Activated T-cell treated with anti-CD3 and anti-CD28 coated beads, Interleukin-2, amount 50 U/mL, for 24 hours (primary cell): Measurements from ENCODE around the gene TRPV4.

Experiments used
- DNase-seq: peaks from one replicate; pipeline ENCODE4 v3.0.0-alpha.2; 2020
- H3K27ac Mint-ChIP-seq: 2 replicates; pipeline ENCODE4 v1.8.0; 2020; ENCODE audit warnings: mild to moderate bottlenecking, mixed read lengths
- H3K27me3 Mint-ChIP-seq: 2 replicates; pipeline ENCODE4 v1.8.0; 2020; ENCODE audit warnings: mixed read lengths
- H3K36me3 Mint-ChIP-seq: 2 replicates; pipeline ENCODE4 v1.8.0; 2020; ENCODE audit warnings: low read depth, mixed read lengths
- H3K4me1 Mint-ChIP-seq: 2 replicates; pipeline ENCODE4 v1.8.0; 2020; ENCODE audit warnings: low read depth, mixed read lengths
- H3K4me3 Mint-ChIP-seq: 2 replicates; pipeline ENCODE4 v1.8.0; 2020; ENCODE audit warnings: mild to moderate bottlenecking, moderate library complexity, mixed read lengths
- H3K9me3 Mint-ChIP-seq: 2 replicates; pipeline ENCODE4 v1.8.0; 2020; ENCODE audit warnings: mixed read lengths

TRPV4 gene

DNA sequence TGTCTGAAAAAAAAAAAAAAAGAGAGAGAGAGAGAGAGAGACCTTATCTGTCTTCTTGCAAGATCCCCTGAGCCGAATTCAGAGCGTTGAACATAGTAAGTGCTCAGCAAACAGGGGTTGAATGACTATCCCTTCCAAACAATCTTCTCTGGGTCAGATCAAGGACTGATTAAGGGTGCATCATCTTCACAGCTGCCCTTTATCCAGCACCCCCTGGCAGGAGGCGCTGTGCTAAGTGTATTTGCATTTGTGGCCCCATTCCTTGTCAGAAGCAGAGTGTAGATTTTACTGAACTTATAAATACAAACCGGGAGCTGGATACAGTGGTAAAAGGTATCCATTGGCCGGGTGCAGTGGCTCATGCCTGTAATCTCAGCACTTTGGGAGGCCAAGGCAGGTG, 8.8 kb upstream of the TRPV4 start:
- no peaks in the 10 kb centered on the region for H3K9me3 Mint-ChIP-seq
- no peak for DNase-seq
- no peak overlapping the region for H3K4me3 Mint-ChIP-seq
- no peaks in the 10 kb centered on the region for H3K36me3 Mint-ChIP-seq
- H3K27ac Mint-ChIP-seq: no peak overlapping the region
- H3K4me1 Mint-ChIP-seq: peaks cover 8% of the 10 kb centered on the region
- no peaks in the 10 kb centered on the region for H3K27me3 Mint-ChIP-seq

DNA sequence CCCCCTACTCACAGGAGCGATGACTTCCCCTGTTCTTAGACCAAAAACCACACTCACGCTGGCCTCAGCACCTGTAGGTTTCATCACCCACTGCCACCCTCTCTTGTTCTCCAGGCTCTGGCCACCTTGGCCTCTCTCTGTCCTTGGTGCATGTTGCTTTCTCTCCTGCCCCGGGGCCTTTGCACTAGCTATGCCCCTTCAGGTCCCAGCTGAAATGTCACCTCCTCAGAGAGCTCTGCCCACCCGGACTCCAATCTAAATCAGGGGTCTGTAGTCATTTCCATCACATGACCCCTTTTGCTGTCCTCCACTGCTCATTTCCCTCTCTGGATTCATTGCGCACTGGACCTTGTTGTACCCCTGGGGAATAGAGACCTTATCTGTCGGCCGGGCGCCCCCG, 8.2 kb upstream of the TRPV4 start:
- H3K4me1 Mint-ChIP-seq: peaks cover 8% of the 10 kb centered on the region
- no peak overlapping the region for H3K27ac Mint-ChIP-seq
- no peak for DNase-seq
- H3K36me3 Mint-ChIP-seq: no peaks in the 10 kb centered on the region
- no peaks in the 10 kb centered on the region for H3K9me3 Mint-ChIP-seq
- H3K4me3 Mint-ChIP-seq: no peak overlapping the region
- no peaks in the 10 kb centered on the region for H3K27me3 Mint-ChIP-seq

DNA sequence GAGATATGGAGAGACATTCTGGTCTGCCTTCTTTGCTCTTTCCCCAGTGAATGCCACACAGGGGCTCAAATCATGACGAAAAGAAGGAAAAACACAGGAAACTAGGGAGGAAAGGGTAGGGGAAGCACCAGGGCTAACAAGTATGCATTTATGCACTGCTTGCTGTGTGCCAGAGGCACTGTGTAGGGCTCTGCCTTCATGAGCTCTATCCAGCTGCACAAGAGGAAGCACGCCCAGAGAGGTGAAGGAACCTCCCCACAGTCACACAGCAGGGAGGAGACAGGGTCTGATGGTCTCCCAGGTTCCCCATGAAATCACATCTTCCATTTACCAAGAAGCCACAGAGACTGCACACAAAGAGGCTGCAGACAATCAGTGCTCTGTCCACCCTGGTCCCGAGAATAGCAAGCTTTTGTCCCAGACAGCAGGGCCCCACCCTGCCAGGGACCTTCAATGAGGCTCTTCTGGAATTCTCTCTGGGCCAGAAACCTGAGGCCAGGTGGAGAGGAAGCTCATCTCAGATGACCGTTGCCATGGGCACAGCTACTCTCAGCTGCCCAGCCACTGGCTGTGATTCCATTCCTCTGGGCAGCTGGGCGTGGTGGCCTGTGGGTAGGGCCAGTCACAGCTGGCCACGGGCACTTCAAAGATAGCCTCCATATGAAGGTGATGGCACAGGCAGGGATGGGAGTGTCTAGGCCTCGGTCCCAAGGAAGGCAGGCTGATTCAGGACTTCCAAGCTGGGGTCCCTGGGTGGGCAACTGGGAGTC, 7.3 kb upstream of the TRPV4 start:
- H3K27me3 Mint-ChIP-seq: peaks cover 1% of the 10 kb centered on the region
- no peaks in the 10 kb centered on the region for H3K36me3 Mint-ChIP-seq
- no peak overlapping the region for H3K4me3 Mint-ChIP-seq
- no peak for DNase-seq
- H3K9me3 Mint-ChIP-seq: no peaks in the 10 kb centered on the region
- H3K4me1 Mint-ChIP-seq: peaks cover 5% of the 10 kb centered on the region
- H3K27ac Mint-ChIP-seq: no peak overlapping the region

DNA sequence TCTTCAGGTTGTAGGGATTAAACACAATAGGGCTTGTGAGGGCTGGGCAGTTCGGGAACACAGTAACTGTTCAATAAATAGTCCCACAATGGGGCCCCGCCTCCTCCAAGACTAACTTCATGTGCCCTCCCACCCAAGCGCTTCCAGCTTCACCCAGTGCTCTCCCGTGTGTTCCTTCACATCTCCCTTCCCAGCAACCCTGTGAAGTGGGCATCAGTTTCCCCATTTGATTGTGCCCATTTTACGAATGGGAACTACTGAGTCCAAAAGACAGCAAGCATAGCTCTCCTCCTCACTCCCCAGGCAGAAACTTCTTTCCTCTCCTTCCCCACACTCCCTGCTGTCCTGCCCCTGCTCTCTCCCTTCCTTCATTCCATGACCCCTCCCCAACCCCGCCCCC, 6.2 kb upstream of the TRPV4 start:
- H3K9me3 Mint-ChIP-seq: no peaks in the 10 kb centered on the region
- H3K4me3 Mint-ChIP-seq: no peak overlapping the region
- H3K36me3 Mint-ChIP-seq: no peaks in the 10 kb centered on the region
- no peak for DNase-seq
- H3K27ac Mint-ChIP-seq: no peak overlapping the region
- H3K4me1 Mint-ChIP-seq: no peaks in the 10 kb centered on the region
- H3K27me3 Mint-ChIP-seq: peaks cover 10% of the 10 kb centered on the region

DNA sequence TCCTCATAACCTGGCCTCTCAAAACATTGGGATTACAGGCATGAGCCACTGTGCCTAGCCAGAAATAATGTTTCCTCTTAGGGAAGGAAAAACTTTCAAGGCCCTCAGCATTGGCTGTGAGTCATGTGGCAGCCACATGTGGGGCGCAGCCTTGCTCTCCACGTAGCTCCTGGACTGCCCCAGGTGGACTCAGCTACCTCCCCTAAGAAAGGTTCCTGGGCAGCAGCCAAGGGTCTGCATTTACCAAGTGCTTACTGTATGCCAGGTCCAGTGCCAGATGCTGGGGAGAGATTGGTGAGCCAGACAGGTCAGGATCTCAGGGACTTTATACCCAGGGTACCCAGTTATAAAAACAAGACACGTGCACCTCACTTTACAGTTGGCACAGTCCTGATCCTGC, 3.7 kb upstream of the TRPV4 start:
- DNase-seq: no peak
- no peaks in the 10 kb centered on the region for H3K9me3 Mint-ChIP-seq
- peaks cover 4% of the 10 kb centered on the region for H3K4me1 Mint-ChIP-seq
- no peaks in the 10 kb centered on the region for H3K36me3 Mint-ChIP-seq
- peaks cover 28% of the 10 kb centered on the region for H3K27me3 Mint-ChIP-seq
- no peak overlapping the region for H3K27ac Mint-ChIP-seq
- H3K4me3 Mint-ChIP-seq: no peak overlapping the region

DNA sequence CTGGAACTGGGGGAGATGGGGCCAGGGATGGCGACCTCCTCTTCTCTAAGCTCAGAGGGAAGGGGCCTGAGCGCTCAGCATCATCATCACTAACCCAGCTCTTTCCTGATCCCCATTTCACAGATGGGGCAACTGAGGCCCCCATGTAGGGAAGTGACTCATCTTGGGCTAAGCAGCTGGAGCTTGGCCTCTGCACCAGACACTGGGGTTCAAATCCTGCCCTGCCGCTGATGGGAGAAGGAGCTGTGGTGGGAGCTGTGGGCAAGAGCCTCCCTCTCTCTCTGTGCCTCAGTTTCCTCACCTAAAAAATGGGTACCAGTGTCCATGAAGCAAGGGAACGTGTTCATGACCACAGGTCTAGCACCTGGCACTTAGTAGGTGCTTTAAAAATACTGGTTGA, 2.6 kb upstream of the TRPV4 start:
- Mint-ChIP-seq H3K27me3 (peaks cover 38% of the 10 kb centered on the region), H3K4me1 (peaks cover 4% of the 10 kb centered on the region), H3K4me3 (no peak overlapping the region), H3K27ac (no peak overlapping the region), H3K36me3 (no peaks in the 10 kb centered on the region), H3K9me3 (no peaks in the 10 kb centered on the region)
- no peak for DNase-seq

DNA sequence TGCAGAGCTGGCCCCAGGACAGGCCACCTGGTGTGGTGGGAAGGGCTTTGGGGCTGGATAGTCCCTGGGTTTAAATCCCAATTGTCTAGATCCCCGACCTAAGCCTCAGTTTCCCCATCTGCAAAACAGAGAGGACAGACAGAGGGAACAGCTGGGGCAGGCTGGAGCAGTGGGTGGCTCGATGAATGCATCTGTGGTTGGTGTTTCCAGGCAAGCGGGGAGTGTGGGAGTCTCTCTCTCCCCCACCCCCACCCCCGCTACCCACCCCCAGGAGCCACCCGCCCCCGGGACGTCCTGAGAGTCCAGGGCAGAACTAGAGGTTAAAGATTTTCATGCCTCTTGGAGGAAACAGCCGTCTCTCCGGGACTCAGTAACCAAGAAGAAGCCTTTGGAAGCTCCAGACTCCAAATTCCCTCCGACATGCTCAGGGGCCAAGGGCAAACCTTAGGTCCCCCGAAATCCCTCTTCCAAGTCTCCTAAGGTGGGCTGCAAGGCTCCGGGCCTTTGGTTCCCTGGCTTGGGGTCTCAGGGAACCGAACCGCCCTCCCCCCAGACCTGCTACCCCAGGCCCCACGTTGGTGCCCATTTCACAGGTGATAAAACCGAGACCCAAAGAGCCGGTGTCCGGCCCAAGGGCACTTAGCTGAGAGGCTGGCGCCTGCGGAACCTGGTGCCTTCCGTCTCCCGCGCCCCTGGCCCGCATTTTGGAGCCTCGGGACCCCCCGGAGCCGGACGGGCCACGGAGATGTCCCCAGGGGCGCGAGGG, 474 bp downstream of the TRPV4 start:
- Mint-ChIP-seq H3K9me3 (no peaks in the 10 kb centered on the region), H3K27ac (no peak overlapping the region), H3K36me3 (no peaks in the 10 kb centered on the region), H3K4me3 (no peak overlapping the region), H3K4me1 (peaks cover 4% of the 10 kb centered on the region), H3K27me3 (peaks cover 46% of the 10 kb centered on the region)
- DNase-seq: no peak

DNA sequence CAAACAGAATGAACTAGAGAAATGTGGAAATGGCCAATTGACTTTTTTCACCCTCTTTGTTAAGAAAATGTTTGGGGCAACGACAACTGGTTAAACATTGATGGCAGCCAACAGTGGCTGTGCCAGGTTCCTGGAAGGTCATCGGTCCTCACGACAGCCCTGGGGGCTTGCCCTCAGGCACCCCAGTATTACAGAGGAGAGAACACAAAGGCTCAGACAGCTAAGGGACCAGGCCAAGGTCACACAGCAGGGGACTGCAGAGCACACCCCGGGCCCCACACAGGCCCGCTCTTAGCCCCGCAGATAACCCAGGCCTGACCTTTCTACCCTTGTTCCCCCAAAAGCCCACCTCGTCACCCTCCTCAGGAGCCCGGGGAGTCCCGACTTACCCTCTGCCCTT, 1.3 kb downstream of the TRPV4 start:
- Mint-ChIP-seq H3K9me3 (no peaks in the 10 kb centered on the region), H3K4me1 (peaks cover 4% of the 10 kb centered on the region), H3K4me3 (no peak overlapping the region), H3K27me3 (peaks cover 46% of the 10 kb centered on the region), H3K36me3 (no peaks in the 10 kb centered on the region), H3K27ac (no peak overlapping the region)
- no peak for DNase-seq

DNA sequence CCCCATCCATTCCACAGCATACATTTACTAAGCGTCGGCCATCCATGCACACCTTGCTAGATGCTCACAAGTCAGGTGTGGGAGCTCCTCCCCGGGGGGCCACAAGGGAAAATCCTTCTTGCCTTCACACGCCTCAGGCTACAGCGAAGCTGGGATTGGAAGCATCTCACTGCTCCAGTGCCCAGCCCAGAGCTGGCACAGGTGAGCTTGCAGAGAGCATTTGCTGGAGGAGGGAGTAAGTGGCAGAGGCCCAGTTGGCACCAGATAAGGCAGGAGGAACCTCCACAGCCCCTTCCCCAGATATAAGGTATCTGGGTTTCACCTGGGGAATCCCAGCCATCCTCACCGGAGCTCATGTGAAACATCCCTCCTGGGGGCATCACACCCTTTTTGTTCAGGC, 1.8 kb downstream of the TRPV4 start:
- H3K9me3 Mint-ChIP-seq: no peaks in the 10 kb centered on the region
- peaks cover 46% of the 10 kb centered on the region for H3K27me3 Mint-ChIP-seq
- H3K4me1 Mint-ChIP-seq: peaks cover 4% of the 10 kb centered on the region
- H3K36me3 Mint-ChIP-seq: no peaks in the 10 kb centered on the region
- no peak overlapping the region for H3K4me3 Mint-ChIP-seq
- no peak for DNase-seq
- H3K27ac Mint-ChIP-seq: no peak overlapping the region

DNA sequence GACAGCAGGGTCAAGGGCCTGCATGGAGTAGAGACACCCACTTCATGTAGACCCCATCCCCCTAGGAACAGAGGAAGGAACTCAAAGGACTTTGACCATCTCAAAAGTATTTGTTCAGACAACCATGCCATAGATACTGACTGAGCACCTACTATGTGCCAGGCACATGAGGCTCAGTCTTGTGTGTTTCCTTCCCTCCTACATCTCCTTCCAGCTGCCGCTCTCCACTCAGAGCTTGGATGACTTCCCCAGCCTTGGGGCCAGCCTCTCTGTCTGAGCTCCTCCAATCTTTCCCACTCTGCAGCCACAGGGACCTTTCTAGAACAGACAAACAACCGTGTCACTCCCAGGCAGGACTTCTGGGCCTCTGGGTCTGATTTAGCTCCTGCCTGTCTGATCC, 2.5 kb downstream of the TRPV4 start:
- Mint-ChIP-seq H3K27ac (no peak overlapping the region), H3K27me3 (peaks cover 46% of the 10 kb centered on the region), H3K9me3 (no peaks in the 10 kb centered on the region), H3K4me3 (no peak overlapping the region), H3K36me3 (no peaks in the 10 kb centered on the region), H3K4me1 (peaks cover 4% of the 10 kb centered on the region)
- no peak for DNase-seq

DNA sequence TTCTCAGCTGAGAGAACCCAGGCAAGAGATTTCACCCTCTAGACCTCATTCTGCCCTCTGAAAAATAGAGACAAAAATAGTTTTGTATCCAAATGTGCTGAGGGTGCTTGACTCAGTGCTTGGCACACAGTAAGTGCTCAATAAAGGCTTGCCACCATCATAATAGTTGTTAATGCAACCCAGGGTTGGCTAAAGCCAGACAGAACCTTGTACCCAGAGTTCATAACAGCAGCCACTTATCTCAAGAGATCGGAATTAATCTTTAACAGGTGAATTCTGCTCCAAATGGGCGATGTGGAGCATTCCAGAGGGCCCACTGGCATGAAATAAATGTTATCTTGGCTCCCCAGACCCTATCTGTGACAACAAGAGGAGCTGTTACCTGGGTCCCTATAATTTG, 2.9 kb downstream of the TRPV4 start:
- Mint-ChIP-seq H3K36me3 (no peaks in the 10 kb centered on the region), H3K4me1 (peaks cover 4% of the 10 kb centered on the region), H3K9me3 (no peaks in the 10 kb centered on the region), H3K27ac (no peak overlapping the region), H3K4me3 (no peak overlapping the region), H3K27me3 (peaks cover 43% of the 10 kb centered on the region)
- no peak for DNase-seq

DNA sequence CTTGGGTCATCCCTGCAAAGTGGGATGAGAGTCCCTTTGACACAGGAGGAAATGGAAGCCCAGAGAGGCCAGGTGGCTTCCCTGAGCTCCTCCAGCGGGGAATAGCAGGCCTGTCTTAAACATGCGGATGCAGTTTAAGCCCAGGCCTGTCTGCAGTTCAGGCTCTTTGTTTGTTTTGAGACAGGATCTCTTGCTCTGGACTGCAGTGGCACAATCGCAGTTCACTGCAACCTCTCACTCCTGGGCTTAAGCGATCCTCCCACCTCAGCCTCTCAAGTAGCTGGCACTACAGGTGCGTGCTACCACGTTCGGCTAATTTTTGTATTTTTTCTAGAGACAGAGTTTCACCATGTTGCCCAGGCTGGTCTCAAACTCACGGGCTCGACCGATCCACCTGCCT, 3.5 kb downstream of the TRPV4 start:
- Mint-ChIP-seq H3K27ac (no peak overlapping the region), H3K36me3 (no peaks in the 10 kb centered on the region), H3K4me1 (peaks cover 4% of the 10 kb centered on the region), H3K9me3 (no peaks in the 10 kb centered on the region), H3K27me3 (peaks cover 39% of the 10 kb centered on the region), H3K4me3 (no peak overlapping the region)
- DNase-seq: no peak

DNA sequence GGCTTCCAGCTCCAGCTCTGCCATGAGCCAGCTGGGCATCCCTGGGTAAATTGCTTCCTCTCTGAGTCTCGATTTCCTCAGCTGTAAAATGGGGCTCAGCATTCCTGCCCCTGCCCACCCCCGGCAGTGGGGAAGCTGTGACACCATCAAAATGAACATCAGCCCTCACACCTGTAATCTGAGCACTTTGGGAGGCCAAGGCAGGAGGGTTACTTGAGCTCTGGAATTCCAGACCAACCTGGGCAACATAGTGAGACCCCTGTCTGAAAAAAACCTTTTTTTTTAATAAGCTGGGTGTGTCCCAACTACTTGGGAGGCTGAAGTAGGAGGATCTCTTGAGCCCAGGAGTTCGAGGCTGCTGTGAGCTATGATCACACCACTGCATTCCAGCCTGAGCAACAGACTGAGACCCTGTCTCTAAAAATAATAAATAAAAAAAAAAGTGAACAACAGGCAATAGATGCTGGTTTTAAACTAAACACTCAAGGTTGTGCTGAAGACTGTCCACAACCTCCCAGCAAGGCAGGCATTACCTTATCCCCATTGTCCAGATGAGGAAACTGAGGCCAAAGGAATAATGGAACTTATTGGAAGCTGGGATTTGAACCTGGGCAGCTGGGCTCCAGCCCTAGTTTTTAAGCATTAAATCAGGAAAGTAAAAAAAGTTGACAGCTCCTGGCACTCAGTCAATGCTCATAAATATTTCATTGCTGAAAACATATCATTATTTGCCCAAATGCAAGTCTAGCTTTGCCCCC, 4.3 kb downstream of the TRPV4 start:
- H3K27ac Mint-ChIP-seq: no peak overlapping the region
- H3K4me1 Mint-ChIP-seq: peaks cover 4% of the 10 kb centered on the region

DNA sequence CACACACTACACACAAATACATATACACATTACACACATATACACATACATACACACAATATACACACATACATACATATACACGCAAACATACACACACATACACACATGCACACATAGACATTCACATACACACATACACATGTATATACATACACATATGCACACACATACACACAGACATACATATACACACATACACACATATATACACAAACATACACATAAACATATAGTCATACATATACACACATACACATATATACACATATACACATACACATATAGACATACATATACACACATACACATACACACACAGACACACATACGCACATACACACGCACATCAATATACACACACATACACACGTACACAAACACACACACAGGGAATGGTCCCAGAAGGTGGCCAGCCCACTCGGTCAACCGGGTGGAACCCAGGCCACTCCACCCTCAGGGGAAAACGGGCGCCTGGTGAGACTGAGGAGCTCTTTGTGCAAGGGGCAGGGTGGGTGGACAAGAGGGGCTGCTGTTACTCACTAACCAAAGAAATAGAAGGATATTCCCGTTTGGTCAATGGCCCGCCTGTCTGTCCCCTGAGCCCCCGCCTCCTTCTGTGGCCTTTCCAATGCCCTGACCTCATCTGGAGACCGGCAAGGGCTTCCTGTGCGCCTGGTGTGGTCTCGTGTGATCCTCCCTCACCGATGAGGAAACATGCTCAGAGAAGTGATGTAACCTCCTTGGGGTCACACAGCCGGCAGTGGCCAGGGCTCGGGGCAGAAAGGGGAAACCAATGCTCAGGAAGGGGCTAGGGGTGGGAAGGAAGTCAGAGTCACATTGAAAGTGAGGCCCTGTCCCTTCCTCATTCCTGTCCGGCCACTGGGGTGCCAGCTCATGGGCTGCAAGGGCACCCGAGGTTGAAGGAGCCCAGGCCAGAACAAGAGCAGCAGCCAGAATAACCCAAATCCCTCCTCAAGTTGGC, 5.3 kb downstream of the TRPV4 start:
- no peak for DNase-seq
- Mint-ChIP-seq H3K27ac (no peak overlapping the region), H3K27me3 (peaks cover 26% of the 10 kb centered on the region), H3K36me3 (no peaks in the 10 kb centered on the region), H3K4me3 (no peak overlapping the region), H3K4me1 (no peaks in the 10 kb centered on the region), H3K9me3 (no peaks in the 10 kb centered on the region)

More for the DNA sequence above, 4.3 kb downstream of the TRPV4 start:
- H3K9me3 Mint-ChIP-seq: no peaks in the 10 kb centered on the region
- DNase-seq: no peak
- H3K27me3 Mint-ChIP-seq: peaks cover 32% of the 10 kb centered on the region
- H3K4me3 Mint-ChIP-seq: no peak overlapping the region
- H3K36me3 Mint-ChIP-seq: no peaks in the 10 kb centered on the region
